Measurements from ENCODE around the gene SETD4.

DNA sequence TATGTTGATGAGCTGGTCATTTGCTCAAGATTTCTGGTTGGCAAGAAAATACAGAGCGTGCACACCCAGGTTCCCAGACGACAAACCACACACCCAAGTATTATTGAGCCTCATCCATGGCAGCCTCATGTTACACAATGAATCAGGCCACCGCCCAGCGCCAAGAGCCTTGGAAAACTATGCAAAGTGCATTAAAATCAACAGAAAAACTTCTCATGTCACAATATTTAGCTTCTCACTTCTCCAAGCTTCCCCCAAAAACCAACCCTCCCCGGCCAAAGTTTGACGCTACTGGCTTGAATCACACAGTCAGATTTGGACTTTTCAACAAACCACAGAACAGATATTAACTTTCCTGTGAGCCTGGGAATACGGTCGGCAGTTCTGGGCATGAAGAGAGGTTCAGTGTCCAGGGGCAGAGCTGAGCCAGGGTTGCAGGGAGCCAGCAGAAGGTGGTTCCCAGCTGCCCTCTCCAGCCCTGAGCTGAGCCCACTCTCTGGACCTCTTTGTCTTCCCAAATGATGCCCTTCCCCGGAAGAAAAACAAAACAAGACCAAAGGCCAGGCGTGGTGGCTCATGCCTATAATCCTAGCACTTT is 71.1 kb downstream of the SETD4 start:
- TF ChIP-seq EZH2 (optimal IDR thresholded peaks at IDR 0.05; ENCODE audit: low read depth, low read length) = no peak
- TF ChIP-seq, protein P1, sequence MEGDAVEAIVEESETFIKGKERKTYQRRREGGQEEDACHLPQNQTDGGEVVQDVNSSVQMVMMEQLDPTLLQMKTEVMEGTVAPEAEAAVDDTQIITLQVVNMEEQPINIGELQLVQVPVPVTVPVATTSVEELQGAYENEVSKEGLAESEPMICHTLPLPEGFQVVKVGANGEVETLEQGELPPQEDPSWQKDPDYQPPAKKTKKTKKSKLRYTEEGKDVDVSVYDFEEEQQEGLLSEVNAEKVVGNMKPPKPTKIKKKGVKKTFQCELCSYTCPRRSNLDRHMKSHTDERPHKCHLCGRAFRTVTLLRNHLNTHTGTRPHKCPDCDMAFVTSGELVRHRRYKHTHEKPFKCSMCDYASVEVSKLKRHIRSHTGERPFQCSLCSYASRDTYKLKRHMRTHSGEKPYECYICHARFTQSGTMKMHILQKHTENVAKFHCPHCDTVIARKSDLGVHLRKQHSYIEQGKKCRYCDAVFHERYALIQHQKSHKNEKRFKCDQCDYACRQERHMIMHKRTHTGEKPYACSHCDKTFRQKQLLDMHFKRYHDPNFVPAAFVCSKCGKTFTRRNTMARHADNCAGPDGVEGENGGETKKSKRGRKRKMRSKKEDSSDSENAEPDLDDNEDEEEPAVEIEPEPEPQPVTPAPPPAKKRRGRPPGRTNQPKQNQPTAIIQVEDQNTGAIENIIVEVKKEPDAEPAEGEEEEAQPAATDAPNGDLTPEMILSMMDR (IDR thresholded peaks at IDR 0.05; ENCODE audit: low read length) = no peak
